ENCODE measurements around the gene OR2T12.
"Not testable (repeated sequence)": the region's sequence is repeated elsewhere in the genome, so short reads cannot be mapped to it uniquely, and the experiment has no call there.

Gene OR2T12, protein sequence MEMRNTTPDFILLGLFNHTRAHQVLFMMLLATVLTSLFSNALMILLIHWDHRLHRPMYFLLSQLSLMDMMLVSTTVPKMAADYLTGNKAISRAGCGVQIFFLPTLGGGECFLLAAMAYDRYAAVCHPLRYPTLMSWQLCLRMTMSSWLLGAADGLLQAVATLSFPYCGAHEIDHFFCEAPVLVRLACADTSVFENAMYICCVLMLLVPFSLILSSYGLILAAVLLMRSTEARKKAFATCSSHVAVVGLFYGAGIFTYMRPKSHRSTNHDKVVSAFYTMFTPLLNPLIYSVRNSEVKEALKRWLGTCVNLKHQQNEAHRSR

DNA sequence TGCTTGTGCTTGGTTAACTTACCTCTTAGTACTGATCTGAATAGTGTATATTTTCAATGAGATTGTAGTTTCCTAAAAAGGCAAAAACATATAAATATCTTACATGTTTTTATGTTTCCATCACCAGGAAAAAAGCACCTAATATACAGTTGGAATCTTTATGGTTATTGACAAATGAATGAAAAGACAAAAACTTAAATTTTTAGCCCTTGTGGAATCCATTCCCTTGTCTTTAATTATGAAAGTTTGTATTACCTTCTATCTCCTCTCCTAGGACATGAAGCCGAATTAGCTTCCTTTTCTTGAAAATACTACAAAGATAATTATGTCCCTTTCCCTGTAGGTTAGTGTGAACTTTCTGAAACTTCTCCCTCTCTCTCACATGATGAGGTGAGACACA lies at the start of gene OR2T12:
Gene OR2T12, minus strand, starts transcription at position 101 of the 400 bp plus-strand sequence. CDS start 7,846 bp downstream, outside the sequence.
- no peak for DNase-seq (ENCODE audit: low read depth in 2 of 2)

DNA sequence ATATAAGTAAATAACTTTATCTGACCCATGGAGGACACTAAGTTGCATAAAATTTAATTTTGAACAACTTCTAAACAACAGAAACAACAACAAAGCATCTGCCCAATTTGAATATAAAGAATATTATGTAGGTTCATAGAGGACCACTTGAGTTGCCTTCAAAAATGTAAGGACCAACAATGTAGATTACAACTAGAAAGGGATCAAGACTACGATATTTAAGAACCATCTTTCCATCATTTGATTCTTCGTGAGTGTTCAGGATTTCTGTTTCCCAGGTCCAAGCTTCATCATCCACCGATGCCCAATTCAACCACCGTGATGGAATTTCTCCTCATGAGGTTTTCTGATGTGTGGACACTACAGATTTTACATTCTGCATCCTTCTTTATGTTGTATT lies 45.3 kb upstream of the OR2T12 start, which contains the start of gene OR14C36:
Gene OR14C36, plus strand, starts transcription at position 301 of the 400 bp plus-strand sequence. Its CDS starts 0 bp downstream, at position 301.
- DNase-seq (ENCODE audit: low read depth in 2 of 2): no peak

DNA sequence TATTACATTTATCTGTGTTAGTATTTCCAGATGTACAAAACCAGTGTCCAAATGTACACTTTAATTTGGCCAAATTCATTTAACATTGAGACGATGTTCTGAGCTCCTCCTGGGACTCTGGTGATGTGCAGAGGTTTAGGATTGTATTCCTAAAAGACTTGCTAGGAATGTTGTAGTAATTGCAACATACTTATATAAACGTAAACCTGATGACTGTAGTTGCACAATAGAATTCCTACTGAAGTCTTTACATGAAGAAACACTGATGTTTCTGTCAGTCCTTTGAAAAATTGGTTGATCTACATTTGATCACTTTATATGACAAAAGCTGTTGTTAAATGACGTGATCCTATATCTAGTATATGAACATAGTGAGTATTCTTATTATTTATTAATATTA lies 40.2 kb upstream of the OR2T12 start:
- no peak for DNase-seq (ENCODE audit: low read depth in 2 of 2)

DNA sequence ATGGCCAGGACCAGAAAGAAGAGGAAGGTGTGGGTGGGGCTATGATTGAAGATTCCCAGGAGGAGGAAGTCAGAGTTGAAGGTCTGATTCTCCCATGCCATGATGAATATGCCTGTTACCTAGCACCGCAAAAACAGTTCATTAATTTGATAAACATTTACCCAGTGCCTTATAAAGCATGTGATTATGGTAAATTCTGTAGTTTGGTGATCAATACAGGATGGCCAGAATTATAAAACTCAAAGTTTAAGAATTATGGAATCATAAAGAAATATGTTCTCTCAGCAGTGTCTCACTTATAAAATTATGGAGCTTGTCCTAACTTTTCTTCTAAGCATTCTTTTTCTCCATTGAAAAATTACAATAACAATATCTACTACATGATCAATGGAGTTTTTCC lies 21.2 kb upstream of the OR2T12 start, which contains the start of gene OR2M7:
Gene OR2M7, minus strand, starts transcription at position 101 of the 400 bp plus-strand sequence. Its CDS starts 0 bp downstream, at position 101.
- DNase-seq (ENCODE audit: low read depth in 2 of 2): no peak

DNA sequence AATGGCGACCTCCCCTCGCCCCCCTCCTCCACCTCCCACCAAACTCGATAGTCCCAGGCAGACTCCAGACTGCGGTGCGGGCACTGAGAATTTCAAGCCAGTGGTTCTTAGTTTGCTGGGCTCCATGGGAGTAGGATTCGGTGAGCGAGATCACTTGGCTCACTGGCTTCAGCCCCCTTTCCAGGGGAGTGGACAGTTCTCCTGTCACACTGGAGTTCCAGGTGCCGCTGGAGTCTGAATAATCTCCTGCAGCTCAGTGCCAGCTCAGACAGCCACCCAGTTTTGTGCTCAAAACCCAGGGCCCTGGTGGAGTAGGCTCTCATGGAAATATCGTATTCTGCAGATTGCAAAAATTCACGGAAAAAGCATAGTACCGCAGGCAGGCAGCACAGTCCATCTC lies 13.6 kb upstream of the OR2T12 start:
- no peak for DNase-seq (ENCODE audit: low read depth in 2 of 2)

DNA sequence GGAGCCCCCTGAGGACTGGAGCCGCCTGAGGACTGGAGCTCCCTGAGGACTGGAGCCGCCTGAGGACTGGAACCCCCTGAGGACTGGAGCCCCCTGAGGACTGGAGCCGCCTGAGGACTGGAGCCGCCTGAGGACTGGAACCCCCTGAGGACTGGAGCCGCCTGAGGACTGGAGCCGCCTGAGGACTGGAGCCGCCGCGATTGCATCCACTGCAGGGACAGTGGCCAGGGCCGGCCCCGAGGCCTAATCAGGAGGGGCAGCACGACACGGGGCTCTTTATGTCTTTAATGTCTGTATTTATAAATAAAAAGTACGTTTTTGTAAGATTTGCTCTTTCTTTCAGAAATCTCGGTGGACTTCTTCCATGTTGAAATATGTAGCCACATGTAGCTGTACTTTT lies 3.5 kb upstream of the OR2T12 start:
- not testable (repeated sequence) for DNase-seq (ENCODE audit: low read depth in 2 of 2)

DNA sequence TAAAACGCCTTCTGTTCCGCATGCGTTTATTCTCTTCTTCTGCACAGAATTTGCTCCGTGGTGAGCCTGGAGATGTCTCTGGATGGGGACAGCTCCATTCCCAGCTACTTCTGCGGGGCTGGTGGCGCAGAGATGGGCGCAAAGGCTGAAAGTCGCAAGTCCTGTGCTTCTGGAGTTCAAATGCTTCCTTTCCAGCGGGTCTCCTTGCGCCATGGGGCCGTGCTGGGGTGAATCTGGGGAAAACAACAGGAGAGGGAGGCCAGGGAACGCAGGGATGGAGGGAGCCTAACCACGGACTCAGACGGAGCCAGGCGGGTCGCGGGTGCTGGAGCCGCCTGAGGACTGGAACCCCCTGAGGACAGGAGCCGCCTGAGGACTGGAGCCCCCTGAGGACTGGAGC lies 2.9 kb upstream of the OR2T12 start:
- DNase-seq (ENCODE audit: low read depth in 2 of 2): no peak

DNA sequence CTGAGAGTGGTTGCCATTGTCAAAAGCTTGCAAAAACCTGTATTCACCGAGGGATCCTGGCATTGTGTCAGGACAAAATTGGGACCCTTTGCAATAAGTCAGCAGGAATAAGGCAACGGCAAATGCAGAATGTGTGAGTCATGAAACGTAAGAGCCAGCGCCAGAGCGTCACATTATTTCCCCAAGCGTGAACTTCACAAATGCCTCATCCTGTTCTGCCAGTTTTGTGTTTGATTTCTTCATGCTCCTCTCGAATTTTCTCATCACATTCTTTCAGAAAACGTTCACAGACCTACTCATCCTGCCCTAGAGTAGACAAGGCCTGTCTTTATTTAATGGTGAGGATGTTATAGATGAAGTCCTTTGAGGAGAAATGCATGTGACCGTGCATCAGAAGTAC lies 2.4 kb upstream of the OR2T12 start:
- not testable (repeated sequence) for DNase-seq (ENCODE audit: low read depth in 2 of 2)

DNA sequence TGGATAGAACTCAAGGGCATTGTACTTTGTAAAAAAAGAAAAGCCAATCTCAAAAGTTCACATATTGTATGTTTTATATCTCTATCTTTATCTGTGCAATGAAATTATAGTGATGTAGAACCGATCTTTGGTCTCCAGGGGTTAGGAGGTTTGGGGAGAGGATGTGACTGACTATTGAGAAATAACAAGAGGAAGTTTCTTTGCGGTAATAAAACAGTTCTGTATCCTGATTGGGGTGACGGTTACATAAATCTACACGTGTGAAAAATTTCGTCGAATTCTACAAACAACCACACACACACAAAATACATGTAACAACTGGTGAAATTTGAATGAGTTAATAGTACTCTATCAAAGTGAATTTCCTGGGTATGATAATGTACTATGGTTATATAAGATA lies 14.8 kb downstream of the OR2T12 start:
- DNase-seq (ENCODE audit: low read depth in 2 of 2): no peak

DNA sequence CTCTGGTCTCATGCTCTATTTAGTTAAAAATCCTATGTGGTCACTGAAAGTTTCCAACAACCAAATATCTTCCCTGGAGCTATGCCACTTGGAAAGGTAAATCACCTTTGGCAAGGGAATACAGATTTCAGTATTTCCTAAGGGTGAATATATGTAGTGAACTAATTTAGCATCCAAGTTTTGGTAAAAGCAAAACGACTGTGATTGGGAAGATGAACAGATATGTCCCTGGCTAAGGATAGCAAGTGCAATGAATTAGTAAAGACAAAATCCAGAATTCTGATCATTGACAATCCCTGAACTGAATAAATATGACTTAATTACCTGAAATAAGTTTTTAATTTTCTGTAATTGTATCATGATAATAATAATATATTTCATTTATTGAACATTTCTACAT lies 25.3 kb downstream of the OR2T12 start, which contains the start of gene OR2T33:
Gene OR2T33, minus strand, starts transcription at position 101 of the 400 bp plus-strand sequence. CDS start 4,162 bp downstream, outside the sequence.
- no peak for DNase-seq (ENCODE audit: low read depth in 2 of 2)

DNA sequence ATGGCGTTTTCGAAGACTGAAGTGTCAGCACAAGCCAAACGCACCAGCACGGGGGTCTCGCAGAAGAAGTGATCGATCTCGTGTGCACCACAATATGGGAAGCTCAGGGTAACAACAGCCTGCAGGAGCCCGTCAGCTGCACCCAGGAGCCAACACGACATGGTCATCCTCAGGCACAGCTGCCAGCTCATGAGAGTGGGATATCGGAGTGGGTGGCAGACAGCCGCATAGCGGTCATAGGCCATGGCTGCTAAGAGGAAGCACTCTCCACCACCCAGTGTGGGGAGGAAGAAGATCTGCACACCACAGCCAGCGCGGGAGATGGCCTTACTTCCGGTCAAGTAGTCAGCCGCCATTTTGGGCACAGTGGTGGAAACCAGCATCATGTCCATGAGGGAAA lies 30.0 kb downstream of the OR2T12 start:
- DNase-seq (ENCODE audit: low read depth in 2 of 2): not testable (repeated sequence)

DNA sequence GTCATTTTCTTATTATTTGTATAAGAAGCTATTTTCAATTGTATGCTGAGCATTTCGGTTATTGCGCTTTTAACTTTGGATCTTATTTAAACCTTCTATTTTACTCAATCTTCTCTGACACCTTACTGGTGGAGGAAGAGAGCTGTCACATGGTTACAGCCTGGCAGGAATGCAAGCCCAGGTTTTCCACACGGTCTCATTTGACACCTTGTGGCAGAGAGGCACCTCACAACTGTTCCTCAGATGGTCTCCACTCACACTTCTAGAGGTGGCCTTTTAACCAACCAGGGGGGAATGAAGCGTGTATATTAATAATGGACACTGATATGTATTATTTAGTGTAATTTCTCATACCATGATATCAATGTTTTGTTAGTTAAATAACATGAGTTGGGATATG lies 35.0 kb downstream of the OR2T12 start:
- no peak for DNase-seq (ENCODE audit: low read depth in 2 of 2)

DNA sequence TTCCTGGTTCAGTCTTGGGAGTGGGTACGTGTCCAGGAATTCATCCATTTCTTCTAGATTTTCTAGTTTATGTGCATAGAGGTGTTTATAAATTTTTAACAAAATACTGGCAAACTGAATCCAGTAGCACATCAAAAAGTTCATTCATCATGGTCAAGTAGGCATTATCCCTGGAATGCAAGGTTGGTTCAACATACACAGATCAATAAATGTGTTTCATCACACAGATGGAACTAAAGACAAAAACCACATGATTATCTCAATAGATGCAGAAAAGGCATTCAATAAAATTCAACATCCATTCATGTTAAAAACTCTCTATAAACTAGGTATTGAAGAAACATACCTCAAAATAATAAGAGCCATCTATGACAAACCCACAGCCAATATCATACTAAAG lies 43.9 kb downstream of the OR2T12 start:
- not testable (repeated sequence) for DNase-seq (ENCODE audit: low read depth in 2 of 2)

DNA sequence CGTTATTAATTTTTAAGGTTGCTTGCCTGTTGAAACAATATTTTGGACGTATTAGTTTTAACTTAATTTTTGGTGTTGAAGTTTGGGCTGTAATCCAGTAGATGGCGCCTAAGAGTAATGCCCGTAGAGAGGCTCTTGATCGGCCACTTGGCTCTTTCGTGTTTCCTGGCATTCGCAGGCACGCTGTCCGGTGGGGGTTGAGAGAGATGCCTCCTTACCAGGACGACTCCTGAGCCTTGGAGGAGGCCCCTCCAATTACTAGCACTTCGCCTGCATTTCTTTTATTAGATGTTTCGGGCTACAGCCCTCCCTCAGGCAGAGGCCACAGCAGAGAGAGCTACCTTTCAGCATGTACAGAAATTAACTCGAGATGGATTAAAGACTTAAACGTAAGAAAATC lies 60.0 kb downstream of the OR2T12 start:
- DNase-seq (ENCODE audit: low read depth in 2 of 2): no peak
